IgD-negative memory B cell (primary cell): ENCODE measurements around the gene GRM4. TPM values are rescaled to one million over a fixed set of nuclear protein-coding genes. Genes with fewer than 3 reads are reported as not detected.

Experiments
- H3K27ac Mint-ChIP-seq, 3 donors: one replicate each; pipeline ENCODE4 v1.8.0; 2020 to 2022; ENCODE audit warnings: mild to moderate bottlenecking in 3 of 3, mixed read lengths in 3 of 3, moderate library complexity in 1 of 3
- H3K27me3 Mint-ChIP-seq: one replicate; pipeline ENCODE4 v1.8.0; 2021; ENCODE audit warnings: mixed read lengths
- H3K36me3 Mint-ChIP-seq: one replicate; pipeline ENCODE4 v1.8.0; 2020; ENCODE audit warnings: mild to moderate bottlenecking, mixed read lengths
- H3K4me1 Mint-ChIP-seq, 3 donors: one replicate each; pipeline ENCODE4 v1.8.0; 2020 to 2022; ENCODE audit warnings: mixed read lengths in 3 of 3, mild to moderate bottlenecking in 1 of 3
- H3K4me3 Mint-ChIP-seq, 4 donors: one replicate each; pipeline ENCODE4 v1.8.0; 2020 to 2022; ENCODE audit warnings: mild to moderate bottlenecking in 4 of 4, mixed read lengths in 4 of 4, moderate library complexity in 3 of 4
- H3K9me3 Mint-ChIP-seq, 3 donors: one replicate each; pipeline ENCODE4 v1.8.0; 2020 to 2021; ENCODE audit warnings: mixed read lengths in 3 of 3, mild to moderate bottlenecking in 1 of 3
- polyA plus RNA-seq: library from polyadenylated mRNA; unstranded; fragments of 300-500 nt; fragmentation: Illumina TruSeq; gene quantifications from one replicate; pipeline ENCODE4 v1.2.3, GENCODE V29; 2021

GRM4 gene
- polyA plus RNA-seq, 1 donor from 2014 or later = not detected

DNA sequence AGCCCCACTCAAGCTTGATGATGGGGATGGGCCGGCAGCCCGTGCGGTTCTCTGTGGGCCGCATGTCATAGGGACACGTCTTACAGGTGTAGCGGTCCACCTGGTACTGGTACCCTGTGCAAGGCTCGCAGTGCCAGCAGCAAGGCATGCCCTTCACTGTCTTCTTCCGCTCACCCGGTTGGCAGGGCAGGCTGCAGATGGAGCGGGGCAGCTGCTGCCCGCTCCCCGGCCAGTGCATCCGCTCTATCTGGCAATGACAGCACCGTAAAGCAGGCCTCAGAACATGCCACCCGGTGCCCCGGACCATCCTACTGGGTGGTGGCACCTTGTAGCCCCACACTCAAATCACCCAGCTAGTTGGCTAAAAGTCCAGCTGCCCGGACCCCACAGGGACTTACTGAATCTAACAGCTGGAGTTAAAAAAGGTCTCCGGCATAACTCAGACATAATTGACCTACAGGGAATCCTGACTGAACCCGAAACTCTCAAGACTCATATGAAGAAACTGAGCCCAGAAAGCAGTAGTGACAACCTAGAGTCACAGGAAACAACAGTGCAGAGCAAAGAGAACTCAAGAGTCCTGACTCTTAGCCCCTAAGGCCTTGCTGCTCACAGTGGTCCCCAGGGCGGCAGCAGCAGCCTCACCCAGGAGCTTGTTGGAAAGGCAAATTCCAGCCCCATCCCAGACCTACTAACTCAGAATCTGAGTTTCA lies 109.4 kb downstream of the GRM4 start:
- Mint-ChIP-seq H3K36me3 (no peaks in the 10 kb centered on the region), H3K27ac (no peak overlapping the region), H3K27me3 (peaks cover 11% of the 10 kb centered on the region), H3K4me3 (no peak overlapping the region), H3K4me1 (peaks cover 0 to 5% (median 0%) of the 10 kb centered on the region in 3 donors), H3K9me3 (no peaks in the 10 kb centered on the region)

DNA sequence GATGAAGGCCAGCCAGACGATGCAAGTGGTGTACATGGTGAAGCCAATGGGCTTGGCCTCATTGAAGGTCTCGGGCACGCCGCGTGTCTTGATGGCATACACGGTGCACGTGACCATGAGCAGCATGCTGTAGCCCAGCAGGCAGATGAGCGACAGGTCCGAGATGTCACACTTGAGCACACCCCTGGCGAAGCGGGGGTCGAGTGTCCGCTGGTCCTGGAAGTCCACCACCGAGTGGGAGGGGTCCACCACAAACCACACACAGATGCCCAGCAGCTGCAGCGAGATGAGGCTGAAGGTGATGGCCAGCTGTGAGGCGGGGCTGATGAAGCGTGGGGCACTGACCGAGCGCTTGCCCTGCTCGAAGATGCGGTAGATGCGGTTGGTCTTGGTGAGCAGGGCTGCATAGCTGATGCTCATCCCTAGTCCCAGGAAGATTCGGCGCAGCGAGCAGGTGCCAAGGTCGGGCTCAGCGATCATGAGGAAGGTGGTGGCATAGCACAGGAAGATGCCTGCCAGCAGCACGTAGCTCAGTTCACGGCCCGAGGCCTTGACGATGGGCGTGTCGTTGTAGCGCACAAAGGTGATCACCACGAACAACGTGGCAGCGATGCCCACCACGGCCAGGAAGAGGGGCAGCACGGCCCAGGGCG lies 110.1 kb downstream of the GRM4 start:
- no peaks in the 10 kb centered on the region for H3K9me3 Mint-ChIP-seq
- H3K36me3 Mint-ChIP-seq = no peaks in the 10 kb centered on the region
- peaks cover 11% of the 10 kb centered on the region for H3K27me3 Mint-ChIP-seq
- no peak overlapping the region for H3K4me3 Mint-ChIP-seq
- H3K4me1 Mint-ChIP-seq = peaks cover 0 to 10% (median 0%) of the 10 kb centered on the region in 3 donors
- H3K27ac Mint-ChIP-seq = no peak overlapping the region

DNA sequence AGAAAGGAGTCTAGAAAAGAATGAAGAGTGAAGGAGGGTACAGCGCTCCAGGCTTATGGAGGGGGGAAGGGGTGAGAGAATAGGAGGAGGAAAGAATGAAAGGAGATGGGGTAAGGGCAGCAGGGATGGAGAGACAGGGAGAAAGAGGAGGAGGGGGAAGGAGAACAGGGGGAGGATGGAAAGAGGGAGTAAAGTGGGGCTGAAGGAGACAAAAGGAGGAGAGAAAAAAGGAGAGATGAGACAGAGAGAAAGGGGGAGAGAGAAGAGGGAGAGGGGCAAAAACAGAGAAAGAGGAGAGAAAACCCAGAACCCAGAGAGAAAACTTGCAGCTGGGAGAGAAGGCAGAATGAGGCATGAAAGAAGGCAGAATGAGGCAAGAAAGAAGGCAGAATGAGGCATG lies 110.7 kb downstream of the GRM4 start:
- Mint-ChIP-seq H3K4me3 (no peak overlapping the region), H3K27me3 (peaks cover 11% of the 10 kb centered on the region), H3K4me1 (peaks cover 0 to 10% (median 0%) of the 10 kb centered on the region in 3 donors), H3K27ac (no peak overlapping the region), H3K9me3 (no peaks in the 10 kb centered on the region), H3K36me3 (no peaks in the 10 kb centered on the region)

DNA sequence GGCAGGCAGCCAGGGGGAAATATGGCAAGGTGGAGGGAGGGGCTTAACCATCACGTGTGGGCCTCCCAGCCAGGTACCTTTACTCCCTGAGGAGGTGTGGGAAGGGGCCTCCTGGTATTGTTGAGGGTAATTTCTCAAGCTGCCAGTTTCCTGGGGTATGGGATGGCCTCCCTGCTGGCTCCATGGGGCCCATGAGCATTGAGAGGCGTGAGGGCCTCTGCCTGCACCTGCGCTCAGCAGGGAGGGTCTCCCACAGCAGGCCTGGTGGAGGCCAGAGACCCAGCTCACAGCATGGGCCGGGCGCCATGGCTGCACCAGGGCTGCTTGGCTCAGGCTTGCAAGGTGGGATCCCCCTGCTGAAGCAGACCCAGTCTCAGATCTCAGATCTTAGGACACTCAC lies 113.0 kb downstream of the GRM4 start:
- Mint-ChIP-seq H3K4me1 (peaks cover 0 to 10% (median 0%) of the 10 kb centered on the region in 3 donors), H3K4me3 (no peak overlapping the region), H3K36me3 (no peaks in the 10 kb centered on the region), H3K27ac (no peak overlapping the region), H3K9me3 (no peaks in the 10 kb centered on the region), H3K27me3 (peaks cover 14% of the 10 kb centered on the region)

DNA sequence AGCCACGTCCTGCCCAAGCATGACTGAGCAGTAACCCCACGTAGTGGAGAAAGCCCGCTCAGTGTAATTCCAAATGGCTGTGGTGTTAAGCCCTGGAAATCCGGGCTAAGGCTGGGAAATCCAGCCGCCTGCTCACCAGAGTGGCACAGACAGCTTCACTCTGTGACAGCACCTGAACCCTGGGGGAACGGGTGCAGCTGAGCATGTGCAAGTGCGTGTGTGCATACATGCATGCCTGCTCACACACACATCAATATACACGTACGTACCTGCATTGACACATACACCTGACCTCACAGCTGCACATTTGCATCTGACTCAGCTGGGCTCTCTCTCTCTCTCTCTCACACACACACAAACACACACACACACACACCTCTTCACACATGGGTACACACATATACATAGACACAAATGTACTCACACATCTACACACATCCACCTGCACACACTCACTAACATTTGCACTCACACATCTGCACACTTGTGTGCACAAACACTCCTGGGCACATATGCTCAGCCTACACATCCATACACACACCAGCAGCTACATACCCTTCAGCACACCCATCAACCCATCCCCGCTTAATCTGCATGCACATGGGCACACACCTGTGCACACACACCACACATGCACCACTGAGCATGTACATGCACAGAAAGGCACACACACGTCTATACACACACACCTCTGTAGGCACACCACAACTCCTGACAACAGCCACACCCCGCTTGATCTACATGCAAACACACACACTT lies 114.1 kb downstream of the GRM4 start:
- Mint-ChIP-seq H3K27me3 (peaks cover 14% of the 10 kb centered on the region), H3K9me3 (no peaks in the 10 kb centered on the region), H3K36me3 (no peaks in the 10 kb centered on the region), H3K4me3 (peak overlapping the region in 1 of 4 donors; percentile 30), H3K4me1 (peaks cover 0 to 10% (median 0%) of the 10 kb centered on the region in 3 donors), H3K27ac (no peak overlapping the region)

DNA sequence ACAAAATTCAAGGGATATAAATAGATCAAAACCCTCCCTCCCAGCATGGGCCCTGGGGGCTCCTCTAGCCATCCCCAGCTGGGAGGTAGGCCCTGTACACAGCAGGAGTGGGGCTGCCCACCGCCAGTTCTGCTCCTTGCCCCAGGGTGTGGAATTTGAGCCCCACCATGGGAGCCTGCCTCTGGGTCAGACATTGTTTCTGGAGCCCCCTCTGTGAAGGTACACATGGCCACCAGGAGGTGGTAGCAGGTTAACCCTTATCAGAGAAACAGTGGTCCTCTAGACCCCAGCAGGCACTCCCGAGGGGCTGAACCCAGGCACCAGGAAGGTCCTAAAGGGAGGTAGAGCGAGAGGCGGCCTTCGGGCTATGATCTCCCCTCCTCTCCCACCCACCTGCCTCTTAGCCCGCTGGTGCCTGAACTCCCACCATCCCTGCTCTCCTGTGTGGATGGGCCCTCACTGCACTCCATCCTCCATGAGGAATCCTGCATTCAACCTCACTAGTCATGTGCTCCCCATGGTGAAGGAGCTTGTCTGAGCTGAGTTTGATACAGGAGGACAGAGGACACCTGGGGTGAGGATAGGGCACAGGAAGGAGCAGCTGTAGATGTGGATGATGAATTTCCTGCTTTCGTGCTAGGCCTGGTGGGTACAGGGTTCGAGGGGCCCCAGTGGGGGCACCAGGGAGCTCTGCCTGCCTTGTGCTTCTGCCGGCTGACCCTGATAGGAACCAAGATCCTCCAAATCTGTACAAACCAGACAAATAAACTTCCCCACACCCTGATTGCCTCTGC lies 114.9 kb downstream of the GRM4 start:
- Mint-ChIP-seq H3K4me3 (no peak overlapping the region), H3K27me3 (peaks cover 12% of the 10 kb centered on the region), H3K9me3 (no peaks in the 10 kb centered on the region), H3K36me3 (no peaks in the 10 kb centered on the region), H3K4me1 (peaks cover 0 to 10% (median 0%) of the 10 kb centered on the region in 3 donors), H3K27ac (no peak overlapping the region)

DNA sequence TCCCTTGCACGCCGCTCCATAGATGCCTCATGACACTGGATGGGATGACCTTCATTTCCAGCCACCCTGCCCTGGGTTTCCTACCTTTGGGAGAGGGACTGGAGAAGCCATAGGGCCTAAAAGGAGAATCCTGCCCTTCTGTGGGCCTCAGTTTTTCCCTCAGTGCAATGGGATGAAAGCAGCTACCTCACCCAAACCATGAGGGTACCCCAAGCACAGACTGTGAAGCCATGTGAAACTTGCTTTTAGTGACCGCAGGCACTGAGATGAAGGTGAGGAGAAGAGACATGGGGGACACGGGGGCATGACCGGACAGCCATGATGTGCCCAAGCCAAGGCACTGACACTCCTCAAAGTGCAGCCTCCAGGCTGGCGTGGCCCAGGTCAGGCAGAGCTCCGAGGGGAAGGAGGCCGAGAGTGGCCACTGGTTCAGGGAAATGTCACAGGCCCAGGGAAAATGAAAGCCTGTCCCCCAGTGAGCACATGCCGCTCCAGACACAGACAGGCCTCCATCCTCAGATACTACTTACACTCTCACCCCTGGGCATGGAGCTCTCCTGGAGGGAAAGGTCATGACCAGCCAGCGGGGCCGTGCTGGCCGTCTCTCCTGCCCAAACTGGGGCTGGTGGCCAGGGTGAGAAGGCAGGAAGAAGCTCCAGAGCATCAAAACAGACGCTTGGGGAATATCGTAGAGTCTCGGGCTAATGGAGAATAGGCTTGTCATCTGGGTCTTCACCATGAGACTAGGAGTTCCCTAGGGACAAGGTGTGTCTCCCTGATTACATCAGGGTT lies 116.2 kb downstream of the GRM4 start:
- peaks cover 9% of the 10 kb centered on the region for H3K27me3 Mint-ChIP-seq
- peaks cover 0 to 10% (median 0%) of the 10 kb centered on the region in 3 donors for H3K4me1 Mint-ChIP-seq
- H3K9me3 Mint-ChIP-seq = no peaks in the 10 kb centered on the region
- no peaks in the 10 kb centered on the region for H3K36me3 Mint-ChIP-seq
- H3K4me3 Mint-ChIP-seq = peak overlapping the region in 1 of 4 donors; percentile 51
- H3K27ac Mint-ChIP-seq = no peak overlapping the region

DNA sequence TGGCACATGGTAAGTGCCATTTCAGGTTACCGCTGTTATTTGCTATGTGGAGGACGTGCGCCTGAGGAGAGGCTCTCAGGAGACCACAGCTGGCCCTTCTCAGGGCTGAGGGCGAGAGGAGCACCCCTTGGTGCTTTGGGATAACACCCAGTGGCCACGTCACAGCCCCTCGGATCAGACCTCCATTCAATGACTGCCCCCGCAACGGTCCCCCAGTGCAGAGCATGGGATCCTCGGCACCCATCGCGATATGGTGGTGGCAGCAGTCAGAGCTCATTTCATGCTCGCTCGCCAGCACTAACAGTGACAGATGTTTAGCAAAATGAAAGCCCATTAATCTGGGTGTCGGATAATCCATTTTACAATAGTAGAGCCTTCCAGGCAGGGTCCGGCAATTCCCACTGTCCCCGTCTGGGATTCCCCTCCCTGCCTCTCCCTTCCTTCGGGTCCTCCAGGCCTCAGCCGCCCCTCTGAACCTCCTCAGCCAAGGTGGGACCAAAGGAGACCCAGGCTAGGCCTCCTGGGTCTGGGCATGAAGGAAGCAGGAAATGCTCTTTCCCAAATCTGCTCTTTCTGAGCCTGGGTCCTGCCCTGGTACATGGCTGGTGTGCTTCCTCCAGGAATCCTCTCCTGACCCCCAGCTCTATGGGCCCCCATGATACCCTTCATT lies 117.1 kb downstream of the GRM4 start:
- Mint-ChIP-seq H3K27ac (peak overlapping the region in 1 of 3 donors; percentile 78), H3K4me3 (no peak overlapping the region), H3K36me3 (no peaks in the 10 kb centered on the region)

DNA sequence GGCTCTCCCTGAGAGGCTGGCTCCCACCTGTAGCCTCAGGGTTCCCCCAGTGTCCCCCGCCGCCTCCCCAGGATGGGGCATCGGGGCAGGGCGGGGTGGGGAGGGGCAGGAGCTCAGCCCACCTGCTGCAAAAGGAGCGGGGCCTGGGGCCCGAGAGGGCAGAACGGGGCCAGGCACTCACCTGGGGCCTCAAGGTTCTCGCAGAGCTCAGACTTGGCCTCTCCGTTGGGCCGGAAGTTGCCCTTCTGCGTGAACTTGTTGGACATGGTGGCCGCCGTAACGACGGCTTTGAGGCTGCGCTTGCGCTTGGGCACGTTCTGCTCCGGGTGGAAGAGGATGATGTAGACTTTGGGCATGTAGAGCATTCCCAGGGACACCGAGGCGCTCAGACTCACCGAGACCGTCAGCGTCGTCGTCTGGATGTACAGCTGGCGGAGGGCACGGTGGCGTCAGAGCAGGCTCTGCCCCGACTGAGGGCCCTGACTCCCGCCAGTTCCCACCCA lies 117.9 kb downstream of the GRM4 start:
- Mint-ChIP-seq H3K4me3 (no peak overlapping the region), H3K9me3 (no peaks in the 10 kb centered on the region), H3K27me3 (peaks cover 4% of the 10 kb centered on the region), H3K36me3 (no peaks in the 10 kb centered on the region), H3K4me1 (peaks cover 0 to 10% (median 0%) of the 10 kb centered on the region in 3 donors), H3K27ac (no peak overlapping the region)

More for the DNA sequence above, 117.1 kb downstream of the GRM4 start:
- H3K27me3 Mint-ChIP-seq = peaks cover 4% of the 10 kb centered on the region
- no peaks in the 10 kb centered on the region for H3K9me3 Mint-ChIP-seq
- peaks cover 0 to 10% (median 0%) of the 10 kb centered on the region in 3 donors for H3K4me1 Mint-ChIP-seq

DNA sequence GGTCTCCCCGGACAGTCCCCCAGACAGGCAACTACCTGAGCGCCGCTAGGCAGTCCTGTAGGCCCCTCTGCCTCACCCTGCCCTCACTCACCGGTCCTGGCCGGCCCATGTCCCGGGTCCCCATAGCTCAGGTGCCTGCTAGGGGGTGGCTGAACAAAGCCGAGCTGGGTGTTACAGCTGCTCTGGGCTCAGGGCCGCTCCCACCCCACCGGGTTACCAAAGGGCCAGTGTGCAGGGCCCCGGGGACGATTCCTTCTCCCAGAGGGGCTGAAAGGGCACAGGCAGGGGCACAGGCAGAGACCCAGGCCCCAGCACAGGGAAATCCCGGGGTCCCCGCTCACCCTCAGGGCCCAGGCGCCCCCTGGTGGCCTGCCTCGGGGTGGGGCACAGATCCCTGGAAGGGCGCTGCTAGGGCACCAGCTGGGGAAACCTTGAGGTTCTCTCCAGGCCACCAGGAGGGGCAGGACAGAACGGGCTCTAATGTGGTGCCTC lies 118.4 kb downstream of the GRM4 start:
- Mint-ChIP-seq H3K4me1 (peaks cover 0 to 10% (median 0%) of the 10 kb centered on the region in 3 donors), H3K27ac (no peak overlapping the region), H3K36me3 (no peaks in the 10 kb centered on the region), H3K27me3 (peaks cover 4% of the 10 kb centered on the region), H3K4me3 (no peak overlapping the region), H3K9me3 (no peaks in the 10 kb centered on the region)

DNA sequence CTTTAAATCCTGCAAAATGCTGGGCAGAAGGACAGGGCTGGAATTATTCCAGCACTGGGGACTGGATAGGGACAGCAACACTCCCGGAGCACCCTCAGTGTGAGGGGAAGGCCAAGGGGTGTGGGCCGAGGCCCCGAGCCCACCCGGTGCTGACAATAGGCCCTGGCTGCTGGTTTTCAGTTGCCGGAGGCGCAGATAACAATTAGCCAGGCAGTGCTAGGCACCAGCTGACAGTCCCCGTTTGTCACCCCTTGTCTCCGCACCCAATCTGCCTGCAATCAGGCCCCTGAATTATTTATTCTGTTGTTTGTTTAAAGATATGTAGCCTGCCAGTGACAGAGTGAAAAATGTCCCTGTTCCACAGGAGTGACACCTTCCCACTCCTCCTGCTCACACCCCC lies 120.0 kb downstream of the GRM4 start:
- H3K27ac Mint-ChIP-seq = no peak overlapping the region
- H3K9me3 Mint-ChIP-seq = no peaks in the 10 kb centered on the region
- no peaks in the 10 kb centered on the region for H3K36me3 Mint-ChIP-seq
- H3K27me3 Mint-ChIP-seq = peaks cover 7% of the 10 kb centered on the region
- no peak overlapping the region for H3K4me3 Mint-ChIP-seq
- H3K4me1 Mint-ChIP-seq = no peaks in the 10 kb centered on the region

DNA sequence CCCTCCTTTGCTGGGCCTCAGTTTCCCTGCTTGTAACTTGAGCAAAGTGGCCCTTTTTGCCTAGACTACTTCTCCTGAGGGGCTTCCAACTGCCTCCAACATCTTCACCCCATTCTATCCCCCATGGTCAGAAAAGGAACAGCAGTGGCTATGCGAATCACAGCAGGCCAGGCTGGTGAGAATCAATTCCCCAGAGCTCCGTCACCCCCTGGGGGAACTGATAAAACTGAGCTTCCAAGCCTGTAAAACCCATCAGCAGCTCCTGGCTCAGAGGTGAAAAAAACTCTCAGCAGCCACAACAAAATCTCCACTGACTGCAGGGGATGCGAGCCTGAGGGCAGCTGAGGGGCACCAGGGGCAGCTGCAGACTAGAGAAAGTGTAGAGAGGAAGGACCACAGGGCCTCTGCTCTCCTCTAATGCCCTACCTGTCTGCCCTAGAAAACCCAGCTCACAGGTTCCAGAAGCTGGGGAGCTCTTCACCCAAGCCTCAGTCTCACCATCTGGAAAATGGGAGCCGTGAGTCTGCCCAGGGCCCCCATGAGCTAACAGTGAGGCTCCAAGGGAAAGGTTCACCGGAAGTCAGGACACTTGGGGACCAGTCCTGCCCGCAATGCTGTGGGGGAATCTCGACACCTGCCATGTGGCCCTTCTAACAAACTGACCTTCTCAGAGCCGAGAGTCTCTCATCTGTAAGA lies 120.6 kb downstream of the GRM4 start:
- Mint-ChIP-seq H3K4me1 (no peaks in the 10 kb centered on the region), H3K9me3 (no peaks in the 10 kb centered on the region), H3K36me3 (no peaks in the 10 kb centered on the region), H3K4me3 (no peak overlapping the region), H3K27ac (no peak overlapping the region), H3K27me3 (peaks cover 8% of the 10 kb centered on the region)

DNA sequence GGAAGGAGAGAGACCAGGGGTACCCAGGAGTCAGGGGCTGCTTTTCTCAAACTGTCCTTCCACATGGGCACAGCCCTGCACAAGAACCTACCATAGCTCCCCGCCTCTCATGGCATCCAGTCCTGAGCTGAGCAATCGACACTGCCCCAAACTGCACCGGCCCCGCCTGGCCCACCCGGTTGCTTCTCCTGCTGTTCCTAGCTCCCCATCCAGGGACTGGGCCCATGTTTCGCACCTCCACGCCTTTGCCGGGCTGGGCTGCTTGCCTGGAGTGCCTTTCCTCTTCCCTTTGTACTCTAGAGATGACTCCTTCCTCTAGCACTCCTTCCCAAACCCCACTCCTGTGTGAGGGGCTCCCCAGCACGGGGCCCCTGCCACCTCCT lies 123.0 kb downstream of the GRM4 start:
- Mint-ChIP-seq H3K36me3 (no peaks in the 10 kb centered on the region), H3K4me3 (no peak overlapping the region), H3K27ac (no peak overlapping the region), H3K4me1 (no peaks in the 10 kb centered on the region), H3K27me3 (peaks cover 5% of the 10 kb centered on the region), H3K9me3 (no peaks in the 10 kb centered on the region)
